ENCODE results near the gene USHBP1.

Gene USHBP1

GRCh38 chr19:17206736-17207581 lies 57.6 kb downstream of the USHBP1 start:
- no peak for TF ChIP-seq CTCF (conservative IDR thresholded peaks at IDR 0.05; ENCODE audit: low read depth, low read length)
- no peaks in the 10 kb centered on the region for H3K36me3 ChIP-seq (ENCODE audit: insufficient read depth)

GRCh38 chr19:17205237-17206140 lies 59.1 kb downstream of the USHBP1 start:
- H3K4me1 ChIP-seq (ENCODE audit: low read depth, poor library complexity, severe bottlenecking) = no peaks in the 10 kb centered on the region
- H3K36me3 ChIP-seq (ENCODE audit: insufficient read depth) = no peaks in the 10 kb centered on the region
- H3K4me3 ChIP-seq (IDR thresholded peaks at IDR 0.05; ENCODE audit: insufficient read depth, low read depth, low read length) = no peak overlapping the region
- no peak overlapping the region for H3K4me2 ChIP-seq
- H3K27ac ChIP-seq = no peak overlapping the region
- no peaks in the 10 kb centered on the region for H3K79me2 ChIP-seq (ENCODE audit: insufficient read depth, low read depth)
- no peak overlapping the region for H2AFZ ChIP-seq (ENCODE audit: low read depth)
- H4K20me1 ChIP-seq (ENCODE audit: insufficient read depth) = no peaks in the 10 kb centered on the region
- no peaks in the 10 kb centered on the region for H3K27me3 ChIP-seq (ENCODE audit: insufficient read depth, low read depth)
- no peak overlapping the region for H3K9ac ChIP-seq
- peak; percentile 62 for TF ChIP-seq CTCF (conservative IDR thresholded peaks at IDR 0.05; ENCODE audit: low read depth, low read length)

More at GRCh38 chr19:17206736-17207581, 57.6 kb downstream of the USHBP1 start:
- H2AFZ ChIP-seq (ENCODE audit: low read depth) = no peak overlapping the region
- no peak overlapping the region for H3K27ac ChIP-seq
- no peaks in the 10 kb centered on the region for H4K20me1 ChIP-seq (ENCODE audit: insufficient read depth)
- no peak overlapping the region for H3K4me3 ChIP-seq (IDR thresholded peaks at IDR 0.05; ENCODE audit: insufficient read depth, low read depth, low read length)
- H3K4me1 ChIP-seq (ENCODE audit: low read depth, poor library complexity, severe bottlenecking) = no peaks in the 10 kb centered on the region
- no peak overlapping the region for H3K4me2 ChIP-seq
- no peaks in the 10 kb centered on the region for H3K79me2 ChIP-seq (ENCODE audit: insufficient read depth, low read depth)
- no peaks in the 10 kb centered on the region for H3K27me3 ChIP-seq (ENCODE audit: insufficient read depth, low read depth)
- no peak overlapping the region for H3K9ac ChIP-seq

GRCh38 chr19:17202713-17203112 lies 61.8 kb downstream of the USHBP1 start:
- Histone ChIP-seq H3K79me2 (ENCODE audit: insufficient read depth, low read depth) (no peaks in the 10 kb centered on the region), H3K27ac (no peak overlapping the region), H4K20me1 (ENCODE audit: insufficient read depth) (no peaks in the 10 kb centered on the region), H3K4me3 (IDR thresholded peaks at IDR 0.05; ENCODE audit: insufficient read depth, low read depth, low read length) (no peak overlapping the region), H2AFZ (ENCODE audit: low read depth) (no peak overlapping the region), H3K4me2 (no peak overlapping the region), H3K27me3 (ENCODE audit: insufficient read depth, low read depth) (no peaks in the 10 kb centered on the region), H3K4me1 (ENCODE audit: low read depth, poor library complexity, severe bottlenecking) (no peaks in the 10 kb centered on the region), H3K9ac (no peak overlapping the region), H3K36me3 (ENCODE audit: insufficient read depth) (no peaks in the 10 kb centered on the region)
- TF ChIP-seq CTCF (conservative IDR thresholded peaks at IDR 0.05; ENCODE audit: low read depth, low read length) = no peak

- no peak overlapping the region for H2AFZ ChIP-seq (ENCODE audit: low read depth)
- no peaks in the 10 kb centered on the region for H3K27me3 ChIP-seq (ENCODE audit: insufficient read depth, low read depth)
- no peaks in the 10 kb centered on the region for H3K36me3 ChIP-seq (ENCODE audit: insufficient read depth)
- no peak overlapping the region for H3K9ac ChIP-seq
- H3K4me3 ChIP-seq (IDR thresholded peaks at IDR 0.05; ENCODE audit: insufficient read depth, low read depth, low read length) = no peak overlapping the region
- no peak overlapping the region for H3K4me2 ChIP-seq
- no peak for TF ChIP-seq CTCF (conservative IDR thresholded peaks at IDR 0.05; ENCODE audit: low read depth, low read length)
- no peaks in the 10 kb centered on the region for H3K4me1 ChIP-seq (ENCODE audit: low read depth, poor library complexity, severe bottlenecking)
- no peak overlapping the region for H3K27ac ChIP-seq
- H4K20me1 ChIP-seq (ENCODE audit: insufficient read depth) = no peaks in the 10 kb centered on the region
- no peaks in the 10 kb centered on the region for H3K79me2 ChIP-seq (ENCODE audit: insufficient read depth, low read depth)
Measured at GRCh38 chr19:17202249-17202648, 62.3 kb downstream of the USHBP1 start.

Measured in KMS-11 (cell line).